CD4-positive, alpha-beta T cell treated with Interferon alpha-2 for 1 hour (primary cell): ENCODE data around the gene NDUFAF5.
"Not testable (repeated sequence)": the region's sequence is repeated elsewhere in the genome, so short reads cannot be mapped to it uniquely, and the experiment has no call there.

Experiments
- DNase-seq, 2 donors: peaks; one replicate each; pipeline ENCODE4 v3.0.0-alpha.2; 2020 to 2022

The NDUFAF5 gene, protein sequence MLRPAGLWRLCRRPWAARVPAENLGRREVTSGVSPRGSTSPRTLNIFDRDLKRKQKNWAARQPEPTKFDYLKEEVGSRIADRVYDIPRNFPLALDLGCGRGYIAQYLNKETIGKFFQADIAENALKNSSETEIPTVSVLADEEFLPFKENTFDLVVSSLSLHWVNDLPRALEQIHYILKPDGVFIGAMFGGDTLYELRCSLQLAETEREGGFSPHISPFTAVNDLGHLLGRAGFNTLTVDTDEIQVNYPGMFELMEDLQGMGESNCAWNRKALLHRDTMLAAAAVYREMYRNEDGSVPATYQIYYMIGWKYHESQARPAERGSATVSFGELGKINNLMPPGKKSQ

DNA sequence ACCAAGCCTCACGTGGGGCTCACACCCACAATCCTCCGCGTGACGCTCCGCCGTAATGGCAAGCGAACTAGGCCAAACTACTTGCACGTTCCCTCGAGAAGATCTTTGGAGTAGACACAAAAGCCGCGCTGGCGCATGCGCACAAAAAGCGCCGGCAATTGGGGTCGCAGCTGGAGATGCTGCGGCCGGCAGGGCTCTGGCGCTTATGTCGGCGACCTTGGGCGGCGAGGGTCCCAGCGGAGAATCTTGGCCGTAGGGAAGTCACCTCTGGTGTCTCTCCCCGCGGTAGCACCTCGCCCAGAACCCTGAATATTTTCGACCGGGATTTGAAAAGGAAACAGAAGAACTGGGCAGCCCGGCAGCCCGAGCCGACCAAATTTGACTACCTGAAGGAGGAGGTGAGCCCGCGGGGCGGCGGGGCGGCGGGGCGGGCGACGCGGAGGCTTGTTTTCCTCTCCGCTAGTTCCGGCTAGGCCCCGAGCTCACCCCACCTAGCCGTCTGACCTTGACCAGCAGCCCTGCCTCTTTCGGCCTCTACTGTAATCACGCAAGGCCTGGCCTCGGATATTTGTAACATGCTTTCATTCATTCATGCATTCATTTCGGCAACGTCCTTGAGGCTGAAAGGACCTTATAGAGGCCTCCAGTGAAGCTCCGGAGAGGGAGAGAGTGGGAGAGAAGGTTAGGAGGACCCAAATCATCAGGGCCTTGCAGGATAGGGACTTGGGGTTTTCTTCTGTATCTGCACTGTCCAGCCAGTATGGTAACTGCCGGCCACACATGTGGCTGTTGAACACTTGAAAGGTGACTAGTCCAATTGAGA, at the start of gene NDUFAF5, which contains the start of gene ESF1:
TSS of gene NDUFAF5 (plus strand) at position 136 of the 823 bp plus-strand sequence. CDS start at position 177, 41 bp downstream.
TSS of gene ESF1 (minus strand) at position 27 of the 823 bp plus-strand sequence. CDS start 1,779 bp downstream, outside the sequence.
- peak; percentile 94 to 95 for DNase-seq

DNA sequence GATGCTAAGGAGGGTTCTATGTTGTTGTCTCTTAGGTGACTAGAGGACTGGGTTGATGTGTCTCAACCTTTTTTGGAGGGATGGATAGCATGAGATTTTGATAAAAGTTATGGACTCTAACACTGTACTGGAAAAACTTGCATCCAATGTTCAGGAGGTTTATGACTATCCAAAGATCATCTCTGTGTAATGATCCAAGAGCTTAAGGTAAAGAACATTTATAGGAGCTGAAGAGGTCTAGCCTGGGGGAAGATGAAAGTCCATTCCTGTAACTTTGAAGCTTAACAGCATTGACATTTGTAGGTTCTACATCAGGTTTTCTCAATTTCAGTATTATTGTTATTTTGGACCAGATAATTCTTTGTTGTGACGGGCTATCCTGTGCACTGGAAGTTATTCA, 49.0 kb upstream of the NDUFAF5 start:
- no peak for DNase-seq

DNA sequence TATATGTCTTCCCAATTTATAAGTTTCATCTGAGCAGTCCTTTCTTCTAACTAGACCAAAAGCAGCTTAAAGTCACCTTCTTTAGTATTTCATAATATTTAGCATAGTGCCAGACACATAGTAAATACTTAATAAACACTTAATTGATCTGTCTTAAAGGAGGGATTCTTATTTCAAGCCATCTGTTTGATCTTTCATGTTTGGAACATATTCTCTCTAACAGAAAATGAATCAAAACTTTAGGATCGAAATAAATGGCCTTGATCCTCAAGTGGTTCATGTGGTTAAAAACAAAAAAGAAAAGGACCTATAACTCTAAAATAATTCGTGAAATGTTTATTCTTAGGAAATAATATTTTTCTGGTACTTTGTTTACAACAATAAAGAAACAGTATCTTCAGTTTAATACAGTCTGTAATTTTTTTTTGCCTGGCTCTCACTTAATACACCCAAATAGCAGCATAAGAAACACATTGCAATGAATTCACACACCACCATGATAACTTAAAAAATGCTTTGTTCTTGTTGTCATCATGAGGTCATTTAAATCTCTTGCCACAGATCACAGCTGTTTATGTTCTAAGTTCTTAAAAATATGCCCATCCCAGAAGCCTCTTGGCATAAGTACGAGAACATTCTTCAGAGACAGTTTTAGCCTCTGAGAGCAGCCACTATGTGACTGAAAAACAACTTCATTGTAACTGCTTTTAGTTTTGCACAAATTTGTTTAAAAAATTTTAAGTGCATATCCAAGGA, 48.2 kb upstream of the NDUFAF5 start:
- no peak for DNase-seq

DNA sequence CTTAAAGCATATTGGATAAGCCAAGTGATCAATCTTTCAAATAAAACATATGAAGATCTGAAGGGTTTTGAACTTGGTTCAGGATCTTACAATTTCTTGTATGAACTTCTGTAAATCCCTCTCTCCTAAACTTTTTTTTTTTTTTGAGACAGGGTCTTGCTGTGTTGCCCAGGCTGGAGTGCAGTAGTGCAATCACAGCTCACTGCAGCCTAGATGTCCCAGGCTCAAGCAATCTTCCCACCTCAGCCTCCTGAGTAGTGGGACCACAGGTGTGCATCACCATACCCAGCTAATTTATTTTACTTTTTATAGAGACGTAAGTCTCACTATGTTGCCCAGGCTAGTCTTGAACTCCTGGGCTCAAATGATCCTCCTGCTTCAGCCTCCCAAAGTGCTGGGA, 46.6 kb upstream of the NDUFAF5 start:
- DNase-seq = not testable (repeated sequence)

DNA sequence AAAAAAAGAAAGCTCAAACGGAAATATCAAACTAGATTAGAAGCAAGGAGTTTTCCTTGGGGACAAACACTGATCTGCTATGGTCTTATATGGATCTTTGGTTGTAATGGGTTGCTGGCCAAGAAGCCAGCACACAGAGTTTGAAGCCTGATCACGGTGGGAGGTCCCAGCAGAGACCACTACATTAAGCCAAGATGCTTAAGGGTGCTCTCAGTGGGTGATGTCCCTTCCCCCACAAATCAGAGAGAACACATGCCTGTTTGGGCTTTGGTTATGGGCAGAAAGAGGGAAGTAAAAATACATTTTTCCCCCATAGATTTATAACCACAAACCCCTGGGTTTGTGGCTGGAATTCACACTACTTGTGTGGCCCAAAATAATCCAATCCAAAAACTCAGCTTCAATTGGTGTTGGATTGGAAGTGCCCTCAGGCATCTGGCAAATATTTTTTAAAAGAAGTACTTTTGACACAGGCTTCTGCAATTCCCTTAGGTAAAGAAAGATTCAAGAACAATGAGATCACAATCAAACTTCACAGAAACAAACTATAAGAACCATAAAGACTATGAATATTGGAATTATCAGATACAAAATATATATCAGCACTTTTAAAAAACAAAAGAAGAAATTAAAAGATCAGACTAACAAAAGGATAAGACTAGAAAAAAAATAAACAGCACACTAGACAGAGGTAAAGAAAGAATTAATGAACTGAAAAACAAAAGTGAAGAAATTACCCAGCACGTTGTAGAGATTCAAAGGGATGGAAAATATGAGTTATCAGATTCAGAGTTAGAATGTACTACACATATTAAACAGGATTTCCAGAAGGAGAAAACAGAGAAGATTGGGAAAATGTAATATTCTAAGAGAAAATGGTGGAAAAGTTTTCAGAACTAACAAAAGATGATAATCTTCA, 44.8 kb upstream of the NDUFAF5 start:
- no peak for DNase-seq

DNA sequence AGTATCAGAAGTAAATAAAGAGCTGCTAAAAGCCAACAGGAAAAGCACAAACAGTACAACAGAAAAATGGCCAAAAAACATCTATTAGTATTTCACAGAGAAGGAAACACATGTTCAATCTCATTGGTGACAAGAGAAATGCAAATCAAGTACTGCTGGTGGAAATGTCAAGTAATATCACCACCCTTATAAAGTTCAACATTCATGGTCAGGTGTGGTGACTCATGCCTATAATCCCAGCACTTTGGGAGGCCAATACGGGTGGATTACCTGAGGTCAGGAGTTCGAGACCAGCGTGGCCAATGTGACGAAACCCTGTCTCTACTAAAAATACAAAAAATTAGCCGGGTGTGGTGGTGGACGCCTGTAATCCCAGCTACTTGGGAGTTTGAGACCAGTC, 42.9 kb upstream of the NDUFAF5 start:
- no peak for DNase-seq

DNA sequence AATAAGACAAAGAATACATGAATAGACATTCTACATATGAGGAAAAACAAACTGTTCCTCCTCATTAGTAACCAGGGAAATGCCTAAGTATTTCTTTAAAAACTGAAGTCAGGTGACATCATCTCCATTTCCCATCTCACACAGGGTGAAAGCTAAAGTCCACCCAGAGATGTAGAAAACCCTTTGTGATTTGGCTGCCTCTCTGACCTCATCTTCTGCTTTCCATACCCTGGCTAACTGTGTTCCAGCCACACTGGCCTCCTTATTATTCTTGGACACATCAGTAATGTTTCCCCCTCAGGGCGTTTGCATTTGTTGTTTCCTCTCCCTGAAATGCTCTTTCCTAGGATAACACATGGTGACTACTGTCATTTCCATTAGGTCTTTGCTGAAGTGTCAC, 40.5 kb upstream of the NDUFAF5 start:
- DNase-seq = no peak

DNA sequence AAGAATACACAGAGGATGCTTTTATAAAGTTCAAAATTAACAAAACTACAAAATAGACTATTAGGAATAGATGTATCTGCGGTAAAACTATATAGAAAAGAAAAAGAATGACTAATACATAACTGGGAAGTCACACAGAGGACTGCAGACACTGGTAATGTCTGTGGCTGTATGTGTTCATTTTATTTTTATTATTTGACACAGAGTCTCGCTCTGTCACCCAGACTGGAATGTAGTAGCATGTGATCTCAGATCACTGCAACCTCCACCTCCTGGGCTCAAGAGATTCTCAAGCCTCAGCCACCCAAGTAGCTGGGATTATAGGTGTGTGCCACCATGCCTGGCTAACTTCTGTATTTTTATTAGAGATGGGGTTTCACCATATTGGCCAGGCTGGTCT, 39.0 kb upstream of the NDUFAF5 start:
- DNase-seq = no peak

DNA sequence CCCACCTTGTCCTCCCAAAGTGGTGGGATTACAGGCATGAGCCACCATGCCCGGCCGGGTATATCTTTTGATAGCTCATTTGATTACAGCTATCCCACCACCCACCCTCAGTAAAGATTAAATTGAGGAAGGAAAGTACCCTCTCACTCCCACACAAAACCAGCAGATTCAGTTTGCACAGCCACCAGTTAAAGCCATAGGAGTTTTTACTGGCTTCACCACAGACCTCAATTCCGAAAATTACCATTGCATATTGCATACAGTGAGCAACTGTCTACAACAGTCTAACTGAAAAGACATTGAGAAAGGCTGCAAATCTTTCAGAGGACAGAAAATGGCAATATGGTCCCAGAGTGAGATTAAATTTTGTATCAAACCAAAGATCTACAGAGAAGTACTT, 35.0 kb upstream of the NDUFAF5 start:
- no peak for DNase-seq

DNA sequence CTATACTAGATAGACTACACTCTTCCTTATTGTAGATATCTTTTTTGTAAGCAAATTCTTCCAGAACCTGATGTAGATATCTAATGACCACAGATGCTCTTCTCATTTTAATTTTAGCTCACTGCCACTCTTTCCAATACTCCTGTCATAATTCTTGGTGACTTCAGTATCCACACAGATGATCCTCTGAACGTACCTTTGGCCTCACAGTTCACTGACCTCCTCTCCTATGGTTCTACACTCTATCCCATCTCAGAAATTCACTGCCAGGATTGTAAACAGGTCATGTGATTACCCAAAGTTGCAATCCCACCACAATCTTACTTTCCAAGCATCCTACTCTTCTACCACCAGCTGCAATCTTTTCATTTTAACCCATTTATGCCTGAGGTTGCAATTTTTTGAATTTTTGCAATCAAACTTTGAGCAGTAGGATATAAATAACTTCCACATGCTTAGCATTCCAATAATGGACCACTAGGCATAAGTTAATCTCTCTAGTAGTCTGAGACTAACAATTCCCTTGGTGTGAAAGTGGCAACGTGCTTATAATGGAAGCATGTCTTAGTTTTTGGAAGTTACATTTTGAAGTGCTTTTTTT, 31.3 kb upstream of the NDUFAF5 start:
- DNase-seq = no peak

DNA sequence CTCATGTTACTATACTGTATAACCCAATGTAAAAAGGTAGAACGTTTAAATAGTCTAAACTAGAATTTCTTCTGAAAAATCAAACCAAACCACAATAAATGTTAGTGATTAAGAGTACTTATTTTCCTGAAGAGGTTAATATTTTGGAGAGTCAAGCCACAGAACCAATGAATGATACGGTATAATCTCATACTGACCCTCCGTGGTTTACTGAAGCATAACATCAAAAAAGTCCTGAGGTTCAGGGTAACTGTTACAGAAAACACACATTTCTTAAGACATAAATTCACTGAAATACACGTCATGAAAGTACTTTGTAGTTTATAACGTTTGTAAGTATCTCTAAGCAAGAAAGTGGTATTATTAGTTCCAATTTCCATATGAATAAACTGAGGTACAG, 29.0 kb upstream of the NDUFAF5 start:
- DNase-seq = no peak

DNA sequence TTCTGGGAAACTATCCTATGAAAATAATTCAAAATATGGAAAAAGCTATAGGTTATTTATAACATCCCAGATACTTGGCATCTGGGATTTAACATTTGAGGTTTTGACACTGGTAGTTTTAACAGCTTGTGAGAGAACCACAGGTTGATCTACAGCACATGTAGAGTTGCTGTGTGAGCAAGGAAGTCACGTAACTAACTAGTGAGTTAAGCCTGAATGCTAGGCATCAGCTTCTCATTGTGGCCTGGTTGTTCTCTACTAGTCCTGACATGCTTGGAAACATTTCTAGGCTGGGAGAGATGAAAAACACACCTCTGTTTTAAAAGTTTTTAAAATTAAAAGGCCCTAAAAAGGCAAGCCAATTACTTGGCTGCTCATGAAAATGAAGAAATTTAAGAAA, 28.3 kb upstream of the NDUFAF5 start:
- DNase-seq = no peak

DNA sequence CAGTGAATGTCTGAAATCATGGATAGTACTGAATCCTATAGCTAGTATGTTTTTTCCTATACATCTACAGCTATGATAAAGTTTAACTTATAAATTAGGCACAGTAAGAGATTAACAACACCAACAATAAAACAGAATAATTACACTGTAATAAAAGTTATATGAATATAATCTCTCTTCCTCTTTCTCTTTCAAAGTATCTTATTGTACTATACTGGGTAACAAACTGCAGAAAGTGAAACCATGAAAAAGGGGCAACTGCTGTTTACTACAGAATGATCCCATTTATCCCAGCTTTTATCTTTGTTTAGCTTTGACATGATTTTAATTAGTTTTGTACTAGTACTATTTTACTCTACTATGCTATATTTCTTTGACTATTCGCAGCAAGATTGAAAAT, 25.9 kb upstream of the NDUFAF5 start:
- DNase-seq = no peak

DNA sequence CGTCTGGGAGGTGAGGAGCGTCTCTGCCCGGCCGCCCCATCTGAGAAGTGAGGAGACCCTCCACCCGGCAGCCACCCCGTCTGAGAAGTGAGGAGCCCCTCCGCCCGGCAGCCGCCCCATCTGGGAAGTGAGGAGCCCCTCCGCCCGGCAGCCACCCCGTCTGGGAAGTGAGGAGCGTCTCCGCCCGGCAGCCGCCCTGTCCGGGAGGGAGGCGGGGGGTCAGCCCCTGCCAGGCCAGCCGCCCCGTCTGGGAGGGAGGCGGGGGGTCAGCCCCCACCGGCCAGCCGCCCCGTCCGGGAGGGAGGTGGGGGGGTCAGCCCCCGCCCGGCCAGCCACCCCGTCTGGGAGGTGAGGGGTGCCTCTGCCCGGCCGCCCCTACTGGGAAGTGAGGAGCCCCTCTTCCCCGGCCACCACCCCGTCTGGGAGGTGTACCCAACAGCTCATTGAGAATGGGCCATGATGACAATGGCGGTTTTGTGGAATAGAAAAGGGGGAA, 24.3 kb upstream of the NDUFAF5 start:
- DNase-seq = not testable (repeated sequence)

DNA sequence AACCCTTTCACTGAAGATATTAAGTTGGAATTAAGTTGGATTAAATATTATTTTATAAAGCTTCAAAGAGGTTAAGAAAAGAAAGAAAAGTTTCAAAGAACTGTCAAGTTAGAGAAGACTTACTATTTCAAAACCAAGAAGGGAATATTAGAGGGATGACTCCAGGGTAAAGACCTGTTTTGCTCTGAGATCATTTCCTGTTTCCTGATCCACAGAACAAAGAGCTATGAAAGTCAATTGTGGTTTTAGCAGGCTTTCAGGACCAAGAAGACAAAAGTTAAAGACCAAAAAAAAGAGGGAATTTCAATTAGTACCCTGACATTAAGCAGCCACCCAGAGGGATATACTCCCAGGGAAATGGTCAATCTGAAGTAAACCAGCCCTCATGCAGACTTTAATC, 19.5 kb upstream of the NDUFAF5 start:
- DNase-seq = no peak

DNA sequence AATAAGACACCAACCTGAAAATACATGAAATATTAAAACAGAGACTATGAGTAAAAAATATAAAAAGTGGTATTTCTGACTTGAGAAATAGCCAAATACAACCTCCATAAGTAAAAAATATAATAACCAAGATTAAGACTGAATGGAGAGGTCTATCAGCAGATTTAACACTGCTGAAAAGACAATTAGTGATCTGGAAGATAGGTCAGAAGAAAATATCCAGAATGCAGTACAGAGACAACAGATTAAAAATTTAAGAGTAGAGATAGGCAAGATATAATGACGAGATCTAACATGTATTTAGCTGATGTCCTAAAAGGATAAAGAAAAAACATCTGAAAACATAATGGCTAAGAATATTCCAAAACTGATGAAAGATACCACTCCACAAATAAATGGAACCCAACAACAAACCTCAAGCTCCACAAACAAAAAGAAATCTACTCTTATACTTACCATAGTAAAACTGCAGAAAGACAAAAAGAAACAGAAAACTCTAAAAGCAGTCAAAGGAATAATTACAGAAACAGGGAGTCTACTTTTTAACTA, 18.9 kb upstream of the NDUFAF5 start:
- no peak for DNase-seq

DNA sequence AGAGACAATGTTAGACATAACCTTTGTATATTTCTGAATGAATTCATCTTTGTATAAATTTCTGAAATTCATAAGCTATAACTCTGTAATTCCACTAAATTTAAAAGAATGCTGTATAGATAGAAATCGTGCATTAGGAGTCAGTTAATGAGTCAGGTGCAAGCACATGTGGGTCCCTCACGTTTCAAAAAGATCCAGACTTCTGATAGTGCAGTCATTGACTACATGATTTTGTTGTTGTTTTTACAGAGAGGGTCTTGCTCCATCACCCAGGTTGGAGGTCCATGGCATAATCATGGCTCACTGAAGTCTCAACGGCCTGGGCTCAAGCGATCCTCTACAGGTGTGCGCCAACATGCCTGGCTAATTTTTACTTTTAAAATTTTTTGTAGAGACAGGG, 14.7 kb upstream of the NDUFAF5 start:
- DNase-seq = no peak

DNA sequence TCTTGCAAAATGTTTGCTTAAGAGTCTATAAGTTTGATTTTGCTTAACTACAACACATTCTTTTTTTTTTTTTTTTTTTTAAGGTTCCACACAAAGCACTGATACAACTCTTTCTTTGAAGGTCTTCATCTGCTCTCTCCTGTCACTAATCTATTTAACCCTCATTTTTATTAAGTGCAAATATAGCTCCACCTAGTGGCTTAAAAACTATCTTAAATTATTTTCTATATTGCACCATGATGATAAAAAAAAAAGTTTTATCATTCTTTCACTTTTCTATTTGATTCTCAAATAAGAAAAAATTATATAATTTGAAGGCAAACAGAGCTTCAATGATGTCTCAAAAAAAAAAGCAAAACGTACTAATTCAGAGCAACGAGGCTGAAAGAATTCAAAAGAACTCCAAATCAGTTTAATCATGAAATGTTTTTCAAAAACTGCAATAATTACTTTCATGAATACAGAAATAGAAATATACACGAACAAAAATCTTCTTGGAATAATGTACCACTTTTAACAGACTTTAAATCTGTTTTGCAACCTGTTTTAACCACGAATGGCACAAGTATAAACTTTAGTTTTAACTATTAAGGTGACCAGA, 12.9 kb upstream of the NDUFAF5 start:
- DNase-seq = peak in 1 of 2 donors; percentile 33

DNA sequence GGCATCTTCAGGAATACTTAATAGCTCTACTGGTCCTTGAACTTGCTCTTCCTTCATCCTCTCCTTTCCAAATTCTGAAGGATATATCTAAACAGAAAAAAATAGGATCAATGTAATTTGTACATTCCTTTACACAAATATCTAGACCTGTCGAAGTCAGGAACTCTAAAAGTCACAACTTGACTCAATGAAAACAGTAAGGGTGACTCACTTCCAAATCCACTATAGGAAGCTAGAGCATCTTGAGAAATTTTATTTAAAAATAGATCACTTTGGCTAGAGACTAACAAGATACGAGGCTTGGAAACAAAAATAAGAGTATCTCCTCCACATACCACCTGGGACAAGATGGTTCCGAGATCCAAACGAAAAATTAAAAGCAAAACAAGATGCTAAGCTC, 12.3 kb upstream of the NDUFAF5 start:
- no peak for DNase-seq

DNA sequence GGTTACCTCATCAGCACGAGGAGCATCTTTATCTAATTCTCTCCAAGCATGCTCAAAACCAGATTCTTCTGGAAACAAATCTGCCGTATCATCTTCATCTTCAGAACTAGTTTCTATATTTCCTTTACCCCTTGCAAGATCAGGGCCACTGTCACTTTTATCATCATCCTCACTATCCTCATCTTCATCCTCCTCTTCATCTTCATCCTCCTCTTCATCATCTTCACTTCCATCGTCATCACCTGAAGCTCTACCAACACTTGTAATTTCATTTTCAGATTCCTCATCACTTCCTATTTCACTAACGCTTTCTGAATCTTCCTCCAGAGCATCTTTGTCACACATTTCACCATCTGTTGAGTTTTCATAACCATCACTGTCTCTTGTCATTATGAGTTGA, 9.0 kb upstream of the NDUFAF5 start:
- no peak for DNase-seq

DNA sequence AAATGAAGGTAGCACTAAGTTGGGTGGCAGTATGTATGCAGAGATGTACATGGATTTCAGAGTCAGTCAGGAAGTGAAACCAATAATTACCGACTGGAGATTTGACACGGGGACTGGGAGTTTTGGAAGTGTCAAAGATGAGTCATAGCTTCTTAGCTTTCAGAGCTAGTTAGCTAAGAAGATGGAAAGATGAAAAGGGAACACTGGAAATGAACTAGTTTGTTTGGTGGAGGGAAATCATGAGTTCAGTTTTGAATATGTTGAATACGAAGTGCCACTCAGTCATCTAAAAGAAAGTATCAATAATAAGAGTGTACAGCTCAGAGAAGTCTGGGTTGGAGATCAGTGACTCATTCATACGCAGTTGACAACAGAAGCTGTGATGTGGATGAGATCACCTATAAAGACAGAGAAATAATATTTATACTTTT, 7.6 kb upstream of the NDUFAF5 start:
- peak in 1 of 2 donors; percentile 4 for DNase-seq
